HG02642 (cell line): Measurements from ENCODE around the gene XRCC3.
"Not testable (repeated sequence)": the region's sequence is repeated elsewhere in the genome, so short reads cannot be mapped to it uniquely, and the experiment has no call there.

Source experiments
- ATAC-seq: cut with Tn5 transposase; IDR thresholded peaks from one replicate; pipeline ENCODE4 v1.9.1; 2021; ENCODE audit warnings: mild to moderate bottlenecking; ENCODE audit not compliant: unreplicated experiment, poor library complexity

The XRCC3 gene

DNA sequence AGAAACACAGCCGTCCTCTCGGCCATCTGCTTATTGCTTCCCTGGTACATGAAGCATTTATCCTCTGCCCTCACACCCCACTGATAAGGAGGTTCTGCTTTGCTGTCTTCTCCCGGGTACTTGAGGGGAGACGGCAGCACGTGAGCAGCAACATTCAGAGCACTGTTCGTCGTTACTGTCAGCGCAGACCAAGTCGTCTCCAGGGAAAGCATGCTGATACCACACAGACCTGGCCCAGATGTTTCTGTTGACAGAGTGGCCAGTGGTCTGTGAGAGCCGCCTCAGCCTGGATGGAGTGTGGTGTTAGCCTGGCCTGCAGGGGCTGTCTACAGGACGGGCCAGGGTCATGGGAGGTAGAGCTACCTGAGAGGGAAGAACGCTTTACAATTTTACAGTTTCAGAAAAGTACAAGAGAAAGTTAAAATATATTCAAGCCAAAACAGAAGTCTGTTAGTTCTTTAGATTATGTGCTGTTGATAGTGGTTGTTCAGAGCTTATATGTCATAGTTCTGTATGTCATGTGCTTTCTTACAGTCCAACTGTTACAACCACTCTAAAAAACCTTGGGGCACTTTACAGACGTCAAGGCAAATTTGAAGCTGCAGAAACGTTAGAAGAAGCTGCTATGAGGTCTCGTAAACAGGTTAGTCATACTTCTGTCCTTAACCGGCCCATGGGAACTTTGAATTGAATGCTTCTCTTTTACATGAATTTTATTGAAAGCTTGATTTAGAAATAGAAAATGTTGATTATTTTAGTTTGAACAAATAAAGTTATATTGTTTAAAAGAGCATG lies 38.2 kb downstream of the XRCC3 start:
- no peak for ATAC-seq

DNA sequence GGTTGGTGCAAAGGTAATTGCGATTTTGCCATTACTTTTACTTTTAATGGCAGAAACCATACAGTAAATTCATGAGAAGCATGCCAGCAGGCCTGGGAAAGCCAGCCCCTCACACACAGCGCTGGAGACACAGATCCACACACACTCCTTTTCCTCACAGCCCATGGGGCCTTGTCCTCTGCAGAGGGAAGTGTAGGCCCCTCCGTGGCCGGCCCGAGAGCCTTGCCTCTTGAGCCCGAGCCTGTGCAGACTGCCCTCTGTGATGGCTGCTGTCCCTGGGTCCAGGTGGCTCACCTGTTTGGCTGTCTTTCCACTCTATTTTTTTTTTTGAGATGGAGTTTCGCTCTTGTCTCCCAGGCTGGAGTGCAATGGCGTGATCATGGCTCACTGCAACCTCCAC lies 39.3 kb downstream of the XRCC3 start:
- no peak for ATAC-seq

DNA sequence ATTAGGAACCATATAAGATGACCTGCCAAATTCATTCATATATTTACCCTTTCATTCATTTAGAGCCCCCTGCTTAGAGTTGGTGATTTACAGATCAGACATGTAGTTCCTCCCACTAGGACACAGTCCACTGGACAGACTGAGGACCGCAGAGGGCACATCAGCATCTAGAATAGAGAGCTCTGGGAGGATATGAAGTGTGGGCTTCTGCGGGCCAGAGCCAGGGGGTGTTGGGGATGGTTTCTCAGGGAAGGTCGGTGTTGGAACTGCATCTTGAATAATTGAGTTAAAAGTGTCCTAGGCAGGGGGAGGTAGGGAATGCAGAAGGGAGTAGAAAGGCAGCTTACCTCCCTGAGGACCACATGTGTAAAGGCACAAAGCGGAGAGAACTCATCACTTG lies 43.3 kb downstream of the XRCC3 start:
- ATAC-seq = no peak

DNA sequence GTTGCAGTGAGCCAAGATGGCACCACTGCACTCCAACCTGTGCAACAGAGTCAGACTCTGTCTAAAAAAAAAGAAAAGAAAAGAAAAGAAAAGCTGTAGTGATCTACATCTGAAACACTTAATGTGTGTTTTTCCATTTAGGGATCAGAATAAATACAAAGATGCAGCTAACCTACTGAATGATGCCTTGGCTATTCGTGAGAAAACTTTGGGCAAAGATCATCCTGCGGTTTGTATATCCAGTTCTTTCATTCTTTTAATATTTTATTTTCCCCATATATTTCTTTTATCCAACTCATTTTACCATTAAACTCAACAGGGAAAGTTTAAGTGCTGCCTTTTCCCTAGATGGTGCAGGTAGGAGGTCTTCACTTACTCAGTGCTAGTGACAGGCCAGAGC lies 45.9 kb downstream of the XRCC3 start:
- no peak for ATAC-seq

DNA sequence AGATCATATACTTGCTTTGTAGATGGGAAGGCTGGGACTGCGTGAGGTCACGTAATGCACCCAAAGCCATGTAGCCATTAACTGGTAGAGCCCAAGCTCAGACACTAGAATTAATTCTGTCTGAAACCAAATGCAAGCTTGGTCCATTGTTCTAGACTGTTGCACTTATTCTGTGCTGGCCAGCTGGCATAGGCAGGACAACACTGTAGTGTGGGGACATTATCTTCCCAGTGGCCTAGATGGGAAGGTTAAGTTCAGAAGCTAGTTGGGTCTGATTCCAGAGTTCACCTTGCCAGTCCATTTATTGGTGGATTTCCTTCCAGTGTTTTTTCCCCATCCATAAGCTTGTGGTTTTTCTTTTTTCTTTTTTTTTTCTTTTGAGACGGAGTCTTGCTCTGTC lies 47.1 kb downstream of the XRCC3 start:
- ATAC-seq = no peak

DNA sequence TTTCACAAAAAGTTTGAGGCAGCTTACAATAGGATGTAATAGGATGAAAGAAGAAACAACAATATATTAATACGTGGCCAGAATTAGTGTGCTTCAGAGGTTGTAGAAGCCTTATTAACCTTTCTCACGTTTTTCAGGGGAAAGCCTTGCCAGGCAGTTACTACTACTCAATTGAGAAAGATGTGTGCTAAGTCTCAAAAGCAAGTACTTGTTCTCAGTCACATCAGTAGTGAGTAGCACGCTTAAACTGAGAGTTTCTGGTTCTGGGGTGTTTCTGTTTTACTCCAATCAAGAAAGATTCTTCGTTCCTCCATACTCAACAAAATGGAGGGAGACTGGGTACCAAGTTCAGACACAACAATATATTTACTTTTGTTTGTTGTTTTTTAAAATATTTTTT lies 47.6 kb downstream of the XRCC3 start:
- ATAC-seq = no peak

DNA sequence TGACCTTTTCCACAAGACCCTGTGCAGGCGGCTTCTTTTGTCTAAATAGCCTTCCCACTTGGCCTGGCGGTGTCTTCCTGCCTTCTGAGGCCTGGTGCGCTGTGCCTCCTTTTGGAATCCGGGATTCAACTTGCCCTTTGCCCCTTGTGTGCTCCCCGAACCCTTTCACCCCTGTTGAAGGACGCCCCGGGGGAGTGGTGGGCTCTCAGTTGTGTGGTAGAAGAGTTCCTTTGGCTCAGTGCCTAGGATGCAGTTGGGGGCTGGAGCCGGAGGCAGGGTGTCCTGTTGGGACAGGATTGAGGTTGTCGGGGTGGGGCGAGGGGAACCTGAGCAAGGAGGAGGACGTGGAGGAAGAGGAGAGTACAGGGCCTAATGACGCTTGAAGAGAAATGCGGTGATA lies 51.7 kb downstream of the XRCC3 start:
- no peak for ATAC-seq

DNA sequence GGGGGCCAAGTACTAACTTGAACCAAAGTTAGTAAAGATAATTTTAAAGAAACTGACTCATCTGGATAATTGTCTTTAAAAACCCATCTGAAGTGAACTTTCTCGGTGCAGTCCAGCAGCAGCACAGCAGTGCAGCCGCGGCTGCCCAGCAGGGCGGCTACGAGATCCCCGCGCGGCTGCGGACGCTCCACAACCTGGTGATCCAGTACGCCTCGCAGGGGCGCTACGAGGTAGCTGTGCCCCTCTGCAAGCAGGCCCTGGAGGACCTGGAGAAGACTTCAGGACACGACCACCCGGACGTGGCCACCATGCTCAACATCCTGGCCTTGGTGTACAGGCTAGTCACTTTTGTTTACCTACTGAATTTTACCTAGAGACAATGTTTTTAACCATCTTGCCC lies 52.7 kb downstream of the XRCC3 start:
- ATAC-seq = no peak

DNA sequence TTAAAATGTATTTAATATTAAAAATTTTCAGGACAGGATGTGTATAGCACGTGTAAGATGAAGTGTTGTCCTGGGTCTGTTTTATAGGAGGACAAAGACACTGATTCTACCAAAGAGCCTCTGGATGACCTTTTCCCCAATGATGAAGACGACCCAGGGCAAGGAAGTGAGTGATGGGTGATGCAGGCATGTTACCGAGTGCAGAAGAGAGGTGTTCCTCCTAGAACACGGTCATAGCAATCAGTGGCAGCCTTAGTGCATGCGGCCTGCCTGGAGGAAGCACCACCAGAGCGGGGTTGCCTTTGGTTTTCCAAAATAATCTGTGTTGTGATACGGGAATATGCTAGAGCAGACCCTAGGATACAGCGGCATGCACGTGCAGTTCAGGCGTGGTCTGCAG lies 53.2 kb downstream of the XRCC3 start:
- ATAC-seq = no peak

DNA sequence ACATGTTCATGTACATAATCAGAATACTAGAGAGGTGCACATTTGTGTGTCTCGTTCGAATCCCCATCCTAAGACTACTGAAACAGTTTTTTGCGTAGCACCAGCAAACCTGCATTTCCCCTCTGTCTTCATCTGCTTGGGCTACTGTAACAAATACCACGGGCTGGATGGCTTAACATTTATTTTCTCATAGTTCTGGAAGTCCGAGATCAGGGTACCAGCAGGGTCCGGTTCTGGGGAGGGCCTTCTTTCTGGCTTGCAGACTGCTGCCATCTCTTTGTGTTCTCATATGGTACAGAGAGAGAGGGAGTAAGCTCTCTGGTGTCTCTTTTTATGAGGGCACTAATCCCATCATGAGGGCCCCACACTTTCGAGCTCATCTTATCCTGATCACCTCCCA lies 55.6 kb downstream of the XRCC3 start:
- ATAC-seq = no peak

DNA sequence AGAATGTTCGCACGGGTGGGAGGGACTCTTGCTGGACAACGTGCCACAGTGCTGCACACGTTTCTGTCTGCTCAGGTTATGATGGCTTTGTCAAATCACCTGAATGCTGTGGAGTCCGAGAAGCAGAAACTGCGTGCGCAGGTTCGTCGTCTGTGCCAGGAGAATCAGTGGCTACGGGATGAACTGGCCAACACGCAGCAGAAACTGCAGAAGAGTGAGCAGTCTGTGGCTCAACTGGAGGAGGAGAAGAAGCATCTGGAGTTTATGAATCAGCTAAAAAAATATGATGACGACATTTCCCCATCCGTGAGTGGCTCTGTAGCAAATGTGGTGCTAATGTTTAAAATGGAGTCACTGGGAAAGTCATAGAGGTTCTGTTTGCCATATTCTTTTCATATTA lies 57.8 kb downstream of the XRCC3 start:
- ATAC-seq = no peak

DNA sequence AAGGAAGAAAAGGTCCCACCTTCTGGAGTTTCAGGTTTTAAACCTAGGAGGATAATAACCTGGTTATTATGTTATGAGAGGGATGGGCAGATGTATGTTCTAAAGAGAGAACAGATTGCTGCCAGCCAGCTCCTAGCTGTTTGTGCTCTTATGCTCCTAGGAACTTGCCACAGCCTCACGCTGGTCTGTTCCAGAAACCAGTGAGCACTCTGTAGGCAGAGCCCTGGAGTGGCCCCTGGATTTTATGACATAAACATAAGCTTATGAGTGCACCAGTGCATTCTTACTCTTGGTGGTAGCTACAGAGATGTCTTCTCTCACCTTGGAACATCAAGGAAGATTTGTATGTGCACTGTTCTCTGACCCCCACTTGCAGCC lies 58.5 kb downstream of the XRCC3 start:
- no peak for ATAC-seq

DNA sequence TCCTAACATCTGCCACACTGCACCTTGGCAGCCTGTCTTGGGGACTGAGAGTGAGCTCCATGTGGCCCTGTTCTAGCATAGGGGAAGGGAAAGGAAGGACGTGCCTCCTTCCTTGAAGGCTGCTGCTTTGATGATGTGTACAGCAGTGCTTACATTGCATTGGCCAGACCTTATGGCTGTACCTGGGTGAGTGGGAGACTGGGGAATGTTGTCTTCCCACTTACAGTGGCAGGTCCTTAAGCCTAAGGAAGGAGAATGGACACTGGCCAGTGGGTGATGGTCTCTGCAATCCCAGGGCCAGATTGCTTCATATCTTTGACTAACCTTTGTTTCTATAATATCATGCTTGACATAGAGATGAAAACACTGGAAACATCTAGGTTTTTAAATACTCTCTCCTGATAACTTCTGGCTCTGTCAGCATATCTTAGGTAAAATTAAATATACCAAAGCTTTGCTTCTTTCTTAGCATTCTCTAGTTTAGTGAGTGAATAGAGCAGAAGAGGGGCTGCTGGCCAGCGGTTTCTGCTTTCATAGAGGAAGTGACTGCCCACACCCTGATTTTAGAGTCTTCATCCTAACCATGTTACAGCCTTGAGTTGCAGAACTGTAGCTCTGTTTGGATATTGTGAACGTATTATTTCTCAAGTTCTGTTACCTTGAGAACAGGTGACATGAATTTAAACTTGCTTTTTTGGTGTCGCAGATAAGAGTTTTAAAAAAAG lies 59.1 kb downstream of the XRCC3 start:
- ATAC-seq = no peak

DNA sequence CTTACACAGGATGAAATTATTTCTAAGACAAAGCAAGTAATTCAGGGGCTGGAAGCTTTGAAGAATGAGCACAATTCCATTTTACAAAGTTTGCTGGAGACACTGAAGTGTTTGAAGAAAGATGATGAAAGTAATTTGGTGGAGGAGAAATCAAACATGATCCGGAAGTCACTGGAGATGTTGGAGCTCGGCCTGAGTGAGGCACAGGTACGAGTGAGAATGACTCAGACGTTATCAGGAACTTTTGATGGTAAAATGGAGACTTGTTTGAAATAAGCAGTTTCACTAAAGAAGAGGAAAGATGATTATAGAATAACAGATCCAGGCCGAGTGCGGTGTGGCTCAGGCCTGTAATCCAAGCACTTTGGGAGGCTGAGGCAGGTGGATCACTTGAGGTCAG lies 60.6 kb downstream of the XRCC3 start:
- ATAC-seq = no peak

DNA sequence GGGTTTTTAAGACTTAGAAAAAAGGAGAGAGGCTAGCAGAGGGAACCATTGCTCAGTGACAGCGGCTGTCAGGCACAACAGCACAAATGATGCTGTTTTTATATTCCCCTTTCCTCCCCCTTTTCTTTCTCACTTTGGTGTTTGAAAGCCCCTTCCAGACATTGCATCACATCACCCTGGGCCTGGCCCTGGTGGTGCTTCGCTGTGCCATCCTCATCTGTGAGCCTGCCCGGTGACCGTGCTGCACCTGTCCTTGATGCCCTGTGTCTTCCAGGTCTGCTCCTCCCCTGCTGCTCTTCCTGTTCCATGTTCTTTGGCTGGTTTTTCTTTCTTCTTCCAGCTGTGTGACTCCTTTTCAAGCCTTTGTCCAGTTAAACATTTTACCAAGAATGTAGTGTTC lies 61.4 kb downstream of the XRCC3 start:
- ATAC-seq = no peak

DNA sequence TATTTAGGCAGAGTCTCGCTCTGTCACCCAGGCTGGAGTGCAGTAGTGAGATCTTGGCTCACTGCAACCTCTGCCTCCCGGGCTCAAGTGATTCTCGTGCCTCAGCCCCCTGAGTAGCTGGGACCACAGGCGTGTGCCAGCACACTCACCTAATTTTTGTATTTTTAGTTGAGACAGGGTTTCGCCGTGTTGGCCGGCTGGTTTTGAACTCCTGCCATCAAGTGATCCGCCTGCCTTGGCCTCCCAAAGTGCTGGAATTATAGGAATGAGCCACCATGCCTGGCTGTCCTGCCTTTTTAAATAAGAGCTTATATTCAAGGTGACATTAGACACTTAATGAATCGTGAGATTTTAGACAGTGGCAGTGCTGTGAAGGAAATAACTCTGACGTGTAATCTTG lies 61.9 kb downstream of the XRCC3 start:
- ATAC-seq = not testable (repeated sequence)

DNA sequence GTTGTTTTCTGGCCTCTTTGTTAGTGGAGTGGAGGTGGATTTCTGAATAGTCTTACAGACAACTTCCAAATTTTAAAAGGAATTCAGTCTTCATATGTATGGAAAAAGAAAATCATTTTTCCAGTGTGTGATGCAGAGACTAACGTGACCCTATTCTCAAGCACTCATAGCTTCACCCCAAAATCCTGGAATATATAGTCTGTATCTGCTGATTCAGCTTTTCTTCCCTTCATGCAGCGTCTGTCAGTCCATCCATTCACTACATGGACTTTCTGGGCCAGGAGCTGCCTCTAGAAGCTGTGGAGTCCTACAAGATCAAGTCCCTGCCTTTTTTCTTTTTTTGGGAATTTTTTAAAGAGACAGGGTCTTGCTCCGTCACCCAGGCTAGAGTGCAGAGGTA lies 62.4 kb downstream of the XRCC3 start:
- no peak for ATAC-seq

DNA sequence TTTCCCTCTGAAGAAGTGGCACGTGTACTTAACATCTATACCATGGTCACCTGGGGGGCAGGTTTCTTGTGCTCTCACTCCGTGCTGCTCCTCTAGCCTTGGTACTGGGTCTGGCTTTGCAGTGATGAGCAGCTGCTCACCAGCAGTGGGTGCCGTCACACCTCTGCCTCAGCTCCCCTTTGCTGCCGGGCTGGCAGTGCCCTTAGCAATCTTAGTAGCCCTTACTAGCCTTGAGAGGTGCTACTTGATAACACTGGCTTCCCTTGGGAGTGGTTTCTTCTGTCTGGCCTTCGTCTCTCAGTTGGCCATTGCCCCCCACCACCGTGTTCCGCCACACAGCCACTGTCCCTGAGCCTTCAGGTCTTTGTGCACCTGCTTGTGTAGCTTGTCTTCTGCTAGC lies 63.7 kb downstream of the XRCC3 start:
- ATAC-seq = no peak

DNA sequence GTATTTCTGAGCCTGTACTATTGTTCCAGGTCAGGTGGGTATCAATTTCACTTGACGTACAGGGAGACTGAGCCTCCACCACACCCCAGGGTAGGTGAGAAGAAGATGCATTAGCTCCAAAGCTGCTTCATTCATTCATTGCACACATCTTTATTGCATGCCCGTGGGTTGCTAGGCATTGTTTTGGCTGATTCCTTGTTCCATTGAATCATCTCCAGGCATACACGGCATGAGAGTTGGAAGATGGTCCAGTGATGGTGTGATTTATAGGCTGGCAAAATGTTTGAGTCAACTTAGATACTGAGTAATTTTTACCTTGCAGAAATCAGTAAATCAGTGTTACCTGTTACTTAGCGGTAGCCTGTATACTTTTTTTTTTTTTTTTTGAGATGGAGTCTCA lies 65.0 kb downstream of the XRCC3 start:
- ATAC-seq = no peak

DNA sequence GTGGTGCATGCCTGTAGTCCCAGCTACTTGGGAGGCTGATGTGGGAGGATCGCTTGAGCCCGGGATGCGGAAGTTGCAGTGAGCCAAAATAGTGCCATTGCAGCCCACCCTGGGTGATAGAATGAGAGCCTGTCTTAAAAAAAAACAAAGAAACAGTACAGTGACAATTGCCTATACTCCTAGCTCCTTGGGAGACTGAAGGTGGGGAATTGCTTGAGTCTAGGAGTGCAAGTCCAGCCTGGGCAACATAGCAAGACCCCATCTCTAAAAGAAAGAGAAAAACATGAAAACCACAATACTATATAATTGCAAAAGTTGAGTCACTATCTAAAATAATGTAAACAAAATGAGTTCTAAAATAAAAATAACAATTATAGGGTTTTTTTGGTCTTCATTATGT lies 66.2 kb downstream of the XRCC3 start:
- no peak for ATAC-seq
